ENCODE data around the gene MAJIN. TPM values are rescaled to one million over a fixed set of nuclear protein-coding genes. Genes with fewer than 3 reads are reported as not detected.

Gene MAJIN
- total RNA-seq, 1 donor: not detected

- Histone ChIP-seq H3K4me2 (ENCODE audit: insufficient read depth, low read length) (no peak overlapping the region), H2AFZ (ENCODE audit: low read length) (no peak overlapping the region), H3K4me3 (ENCODE audit: insufficient read depth, low read length) (no peak overlapping the region), H3K9me3 (ENCODE audit: low read depth, low read length) (no peaks in the 10 kb centered on the region), H4K20me1 (ENCODE audit: insufficient read depth, low read length) (no peaks in the 10 kb centered on the region), H3K79me2 (ENCODE audit: insufficient read depth, low read length) (no peaks in the 10 kb centered on the region), H3K4me1 (ENCODE audit: insufficient read depth, low read length) (peaks cover 9% of the 10 kb centered on the region), H3K27me3 (ENCODE audit: insufficient read depth, low read length) (no peaks in the 10 kb centered on the region), H3K36me3 (ENCODE audit: insufficient read depth, low read length) (no peaks in the 10 kb centered on the region), H3K27ac (ENCODE audit: low read depth, low read length) (no peak overlapping the region)
- no peak for TF ChIP-seq CTCF (IDR thresholded peaks at IDR 0.05; ENCODE audit: extremely low read depth, low read depth, low read length)
- no peak for DNase-seq (ENCODE audit: insufficient read length, low spot score, missing footprints)
Observed at GRCh38 chr11:64998141-64998540, 26.2 kb upstream of the MAJIN start.

- DNase-seq (ENCODE audit: insufficient read length, low spot score, missing footprints): peak; percentile 90
- H3K79me2 ChIP-seq (ENCODE audit: insufficient read depth, low read length): no peaks in the 10 kb centered on the region
- H4K20me1 ChIP-seq (ENCODE audit: insufficient read depth, low read length): no peaks in the 10 kb centered on the region
- H3K4me1 ChIP-seq (ENCODE audit: insufficient read depth, low read length): peaks cover 9% of the 10 kb centered on the region
- peak within 1 kb of the TSS; percentile 74 for H2AFZ ChIP-seq (ENCODE audit: low read length)
- no peaks in the 10 kb centered on the region for H3K27me3 ChIP-seq (ENCODE audit: insufficient read depth, low read length)
- H3K36me3 ChIP-seq (ENCODE audit: insufficient read depth, low read length): no peaks in the 10 kb centered on the region
- H3K4me2 ChIP-seq (ENCODE audit: insufficient read depth, low read length): peak within 1 kb of the TSS; percentile 79
- peak within 1 kb of the TSS; percentile 67 for H3K4me3 ChIP-seq (ENCODE audit: insufficient read depth, low read length)
- peak within 1 kb of the TSS; percentile 8 for H3K27ac ChIP-seq (ENCODE audit: low read depth, low read length)
- no peaks in the 10 kb centered on the region for H3K9me3 ChIP-seq (ENCODE audit: low read depth, low read length)
- TF ChIP-seq CTCF (IDR thresholded peaks at IDR 0.05; ENCODE audit: extremely low read depth, low read depth, low read length): peak; percentile 23
Observed at GRCh38 chr11:64996710-64997380, 24.9 kb upstream of the MAJIN start, which contains the start of gene BATF2. Gene BATF2 (minus strand): TSS chr11:64996971. CDS start chr11:64996914, 57 bp downstream.

GRCh38 chr11:64996327-64996709, 24.4 kb upstream of the MAJIN start:
- Histone ChIP-seq H3K4me1 (ENCODE audit: insufficient read depth, low read length) (peaks cover 9% of the 10 kb centered on the region), H3K79me2 (ENCODE audit: insufficient read depth, low read length) (no peaks in the 10 kb centered on the region), H3K36me3 (ENCODE audit: insufficient read depth, low read length) (no peaks in the 10 kb centered on the region), H3K9me3 (ENCODE audit: low read depth, low read length) (no peaks in the 10 kb centered on the region), H2AFZ (ENCODE audit: low read length) (peak overlapping the region; percentile 74), H3K4me2 (ENCODE audit: insufficient read depth, low read length) (peak overlapping the region; percentile 79), H3K27me3 (ENCODE audit: insufficient read depth, low read length) (no peaks in the 10 kb centered on the region), H3K4me3 (ENCODE audit: insufficient read depth, low read length) (peak overlapping the region; percentile 67), H4K20me1 (ENCODE audit: insufficient read depth, low read length) (no peaks in the 10 kb centered on the region), H3K27ac (ENCODE audit: low read depth, low read length) (peak overlapping the region; percentile 8)
- DNase-seq (ENCODE audit: insufficient read length, low spot score, missing footprints): no peak
- TF ChIP-seq CTCF (IDR thresholded peaks at IDR 0.05; ENCODE audit: extremely low read depth, low read depth, low read length): no peak

- H3K4me3 ChIP-seq (ENCODE audit: insufficient read depth, low read length): no peak overlapping the region
- no peak overlapping the region for H3K4me2 ChIP-seq (ENCODE audit: insufficient read depth, low read length)
- H3K79me2 ChIP-seq (ENCODE audit: insufficient read depth, low read length): no peaks in the 10 kb centered on the region
- no peaks in the 10 kb centered on the region for H3K36me3 ChIP-seq (ENCODE audit: insufficient read depth, low read length)
- no peaks in the 10 kb centered on the region for H3K27me3 ChIP-seq (ENCODE audit: insufficient read depth, low read length)
- H3K27ac ChIP-seq (ENCODE audit: low read depth, low read length): no peak overlapping the region
- no peak for TF ChIP-seq CTCF (IDR thresholded peaks at IDR 0.05; ENCODE audit: extremely low read depth, low read depth, low read length)
- no peaks in the 10 kb centered on the region for H4K20me1 ChIP-seq (ENCODE audit: insufficient read depth, low read length)
- H3K9me3 ChIP-seq (ENCODE audit: low read depth, low read length): no peaks in the 10 kb centered on the region
- peaks cover 14% of the 10 kb centered on the region for H3K4me1 ChIP-seq (ENCODE audit: insufficient read depth, low read length)
- no peak overlapping the region for H2AFZ ChIP-seq (ENCODE audit: low read length)
- no peak for DNase-seq (ENCODE audit: insufficient read length, low spot score, missing footprints)
Observed at GRCh38 chr11:64994318-64994717, 22.4 kb upstream of the MAJIN start.

Measured in osteoblast (primary cell).